ENCODE results near the gene TMEM119.
A peak's percentile ranks its signal among the peaks of the same experiment; 100 is the strongest.
"Not testable (repeated sequence)": the region's sequence is repeated elsewhere in the genome, so short reads cannot be mapped to it uniquely, and the experiment has no call there.

TMEM119 gene

GRCh38 chr12:108631261-108631660, 33.4 kb upstream of the TMEM119 start:
- H3K9me3 ChIP-seq (ENCODE audit: low read length); H3K4me3 ChIP-seq (ENCODE audit: low read depth in 1 of 2, low read length in 2 of 2); H3K27ac ChIP-seq (ENCODE audit: low read depth, low read length); H3K27me3 ChIP-seq (ENCODE audit: control insufficient read depth in 1 of 2, insufficient read depth in 2 of 2, low read length in 2 of 2); H3K9ac ChIP-seq (ENCODE audit: low read length); H3K36me3 ChIP-seq (ENCODE audit: insufficient read depth, low read length): not testable (repeated sequence)
- peaks cover 21% of the 10 kb centered on the region for H3K4me1 ChIP-seq (ENCODE audit: insufficient read depth, low read length)

GRCh38 chr12:108630481-108631207, 32.8 kb upstream of the TMEM119 start:
- Histone ChIP-seq H3K9me3 (ENCODE audit: low read length) (no peaks in the 10 kb centered on the region), H3K27me3 (ENCODE audit: control insufficient read depth in 1 of 2, insufficient read depth in 2 of 2, low read length in 2 of 2) (no peaks in the 10 kb centered on the region), H3K27ac (ENCODE audit: low read depth, low read length) (peak overlapping the region; percentile 39), H3K4me1 (ENCODE audit: insufficient read depth, low read length) (peaks cover 15% of the 10 kb centered on the region), H3K36me3 (ENCODE audit: insufficient read depth, low read length) (no peaks in the 10 kb centered on the region), H3K9ac (ENCODE audit: low read length) (no peak overlapping the region), H3K4me3 (ENCODE audit: low read depth in 1 of 2, low read length in 2 of 2) (no peak overlapping the region)

GRCh38 chr12:108629824-108630476, 32.1 kb upstream of the TMEM119 start:
- no peak overlapping the region for H3K9ac ChIP-seq (ENCODE audit: low read length)
- no peaks in the 10 kb centered on the region for H3K27me3 ChIP-seq (ENCODE audit: control insufficient read depth in 1 of 2, insufficient read depth in 2 of 2, low read length in 2 of 2)
- H3K27ac ChIP-seq (ENCODE audit: low read depth, low read length) = peak overlapping the region; percentile 39
- H3K36me3 ChIP-seq (ENCODE audit: insufficient read depth, low read length) = no peaks in the 10 kb centered on the region
- no peak overlapping the region for H3K4me3 ChIP-seq (ENCODE audit: low read depth in 1 of 2, low read length in 2 of 2)
- H3K9me3 ChIP-seq (ENCODE audit: low read length) = no peaks in the 10 kb centered on the region
- H3K4me1 ChIP-seq (ENCODE audit: insufficient read depth, low read length) = peaks cover 9% of the 10 kb centered on the region

- Histone ChIP-seq H3K27me3 (ENCODE audit: control insufficient read depth in 1 of 2, insufficient read depth in 2 of 2, low read length in 2 of 2) (no peaks in the 10 kb centered on the region), H3K9me3 (ENCODE audit: low read length) (no peaks in the 10 kb centered on the region), H3K4me1 (ENCODE audit: insufficient read depth, low read length) (peaks cover 9% of the 10 kb centered on the region), H3K9ac (ENCODE audit: low read length) (no peak overlapping the region), H3K4me3 (ENCODE audit: low read depth in 1 of 2, low read length in 2 of 2) (no peak overlapping the region), H3K27ac (ENCODE audit: low read depth, low read length) (no peak overlapping the region), H3K36me3 (ENCODE audit: insufficient read depth, low read length) (no peaks in the 10 kb centered on the region)
Observed at GRCh38 chr12:108629151-108629550, 31.3 kb upstream of the TMEM119 start.

- H3K36me3 ChIP-seq (ENCODE audit: insufficient read depth, low read length) = peaks cover 4% of the 10 kb centered on the region
- H3K27ac ChIP-seq (ENCODE audit: low read depth, low read length) = no peak overlapping the region
- H3K9ac ChIP-seq (ENCODE audit: low read length) = no peak overlapping the region
- H3K9me3 ChIP-seq (ENCODE audit: low read length) = no peaks in the 10 kb centered on the region
- H3K4me1 ChIP-seq (ENCODE audit: insufficient read depth, low read length) = peaks cover 9% of the 10 kb centered on the region
- H3K4me3 ChIP-seq (ENCODE audit: low read depth in 1 of 2, low read length in 2 of 2) = no peak overlapping the region
- no peaks in the 10 kb centered on the region for H3K27me3 ChIP-seq (ENCODE audit: control insufficient read depth in 1 of 2, insufficient read depth in 2 of 2, low read length in 2 of 2)
Observed at GRCh38 chr12:108627134-108627920, 29.4 kb upstream of the TMEM119 start.

- H3K27ac ChIP-seq (ENCODE audit: low read depth, low read length) = no peak overlapping the region
- H3K4me3 ChIP-seq (ENCODE audit: low read depth in 1 of 2, low read length in 2 of 2) = no peak overlapping the region
- peaks cover 4% of the 10 kb centered on the region for H3K36me3 ChIP-seq (ENCODE audit: insufficient read depth, low read length)
- no peaks in the 10 kb centered on the region for H3K27me3 ChIP-seq (ENCODE audit: control insufficient read depth in 1 of 2, insufficient read depth in 2 of 2, low read length in 2 of 2)
- H3K9ac ChIP-seq (ENCODE audit: low read length) = no peak overlapping the region
- no peaks in the 10 kb centered on the region for H3K9me3 ChIP-seq (ENCODE audit: low read length)
- peaks cover 3% of the 10 kb centered on the region for H3K4me1 ChIP-seq (ENCODE audit: insufficient read depth, low read length)
Observed at GRCh38 chr12:108625228-108625627, 27.3 kb upstream of the TMEM119 start.

- H3K36me3 ChIP-seq (ENCODE audit: insufficient read depth, low read length) = peaks cover 4% of the 10 kb centered on the region
- no peaks in the 10 kb centered on the region for H3K27me3 ChIP-seq (ENCODE audit: control insufficient read depth in 1 of 2, insufficient read depth in 2 of 2, low read length in 2 of 2)
- no peaks in the 10 kb centered on the region for H3K4me1 ChIP-seq (ENCODE audit: insufficient read depth, low read length)
- H3K9me3 ChIP-seq (ENCODE audit: low read length) = no peaks in the 10 kb centered on the region
- no peak overlapping the region for H3K27ac ChIP-seq (ENCODE audit: low read depth, low read length)
- H3K4me3 ChIP-seq (ENCODE audit: low read depth in 1 of 2, low read length in 2 of 2) = no peak overlapping the region
- H3K9ac ChIP-seq (ENCODE audit: low read length) = no peak overlapping the region
Observed at GRCh38 chr12:108623577-108623976, 25.7 kb upstream of the TMEM119 start.

GRCh38 chr12:108622921-108623514, 25.1 kb upstream of the TMEM119 start:
- no peak overlapping the region for H3K9ac ChIP-seq (ENCODE audit: low read length)
- no peak overlapping the region for H3K27ac ChIP-seq (ENCODE audit: low read depth, low read length)
- H3K4me1 ChIP-seq (ENCODE audit: insufficient read depth, low read length) = peaks cover 5% of the 10 kb centered on the region
- peaks cover 4% of the 10 kb centered on the region for H3K36me3 ChIP-seq (ENCODE audit: insufficient read depth, low read length)
- H3K4me3 ChIP-seq (ENCODE audit: low read depth in 1 of 2, low read length in 2 of 2) = no peak overlapping the region
- no peaks in the 10 kb centered on the region for H3K27me3 ChIP-seq (ENCODE audit: control insufficient read depth in 1 of 2, insufficient read depth in 2 of 2, low read length in 2 of 2)
- no peaks in the 10 kb centered on the region for H3K9me3 ChIP-seq (ENCODE audit: low read length)

- H3K27me3 ChIP-seq (ENCODE audit: control insufficient read depth in 1 of 2, insufficient read depth in 2 of 2, low read length in 2 of 2) = no peaks in the 10 kb centered on the region
- H3K4me3 ChIP-seq (ENCODE audit: low read depth in 1 of 2, low read length in 2 of 2) = no peak overlapping the region
- H3K9ac ChIP-seq (ENCODE audit: low read length) = no peak overlapping the region
- no peak overlapping the region for H3K27ac ChIP-seq (ENCODE audit: low read depth, low read length)
- no peaks in the 10 kb centered on the region for H3K9me3 ChIP-seq (ENCODE audit: low read length)
- peaks cover 11% of the 10 kb centered on the region for H3K4me1 ChIP-seq (ENCODE audit: insufficient read depth, low read length)
- H3K36me3 ChIP-seq (ENCODE audit: insufficient read depth, low read length) = peaks cover 4% of the 10 kb centered on the region
Observed at GRCh38 chr12:108622421-108622820, 24.5 kb upstream of the TMEM119 start.

GRCh38 chr12:108621161-108621560, 23.3 kb upstream of the TMEM119 start:
- H3K4me3 ChIP-seq (ENCODE audit: low read depth in 1 of 2, low read length in 2 of 2) = no peak overlapping the region
- H3K27me3 ChIP-seq (ENCODE audit: control insufficient read depth in 1 of 2, insufficient read depth in 2 of 2, low read length in 2 of 2) = no peaks in the 10 kb centered on the region
- H3K27ac ChIP-seq (ENCODE audit: low read depth, low read length) = no peak overlapping the region
- H3K4me1 ChIP-seq (ENCODE audit: insufficient read depth, low read length) = peaks cover 13% of the 10 kb centered on the region
- no peaks in the 10 kb centered on the region for H3K9me3 ChIP-seq (ENCODE audit: low read length)
- H3K36me3 ChIP-seq (ENCODE audit: insufficient read depth, low read length) = peaks cover 4% of the 10 kb centered on the region
- H3K9ac ChIP-seq (ENCODE audit: low read length) = no peak overlapping the region

GRCh38 chr12:108620236-108620879, 22.5 kb upstream of the TMEM119 start:
- Histone ChIP-seq H3K27me3 (ENCODE audit: control insufficient read depth in 1 of 2, insufficient read depth in 2 of 2, low read length in 2 of 2) (no peaks in the 10 kb centered on the region), H3K4me1 (ENCODE audit: insufficient read depth, low read length) (peaks cover 13% of the 10 kb centered on the region), H3K9me3 (ENCODE audit: low read length) (no peaks in the 10 kb centered on the region), H3K9ac (ENCODE audit: low read length) (no peak overlapping the region), H3K4me3 (ENCODE audit: low read depth in 1 of 2, low read length in 2 of 2) (no peak overlapping the region), H3K36me3 (ENCODE audit: insufficient read depth, low read length) (peaks cover 4% of the 10 kb centered on the region), H3K27ac (ENCODE audit: low read depth, low read length) (no peak overlapping the region)
